HL-60/S4 treated with retinoic acid at 250 ng/mL for 4 days and 3 days (cell line): ENCODE results near the gene CHAF1A.

Experiments used
- in situ Hi-C: fragments of 300-500 bp; cut with MboI; formaldehyde crosslinking; loops from 2 replicates; pipeline ENCODE4 v1.7.0; 2022; ENCODE audit warnings: low sequenced_read_pairs

Gene CHAF1A

GRCh38 chr19:4482721-4483364, 80.4 kb downstream of the CHAF1A start:
- in situ Hi-C loops = no loop called here

DNA sequence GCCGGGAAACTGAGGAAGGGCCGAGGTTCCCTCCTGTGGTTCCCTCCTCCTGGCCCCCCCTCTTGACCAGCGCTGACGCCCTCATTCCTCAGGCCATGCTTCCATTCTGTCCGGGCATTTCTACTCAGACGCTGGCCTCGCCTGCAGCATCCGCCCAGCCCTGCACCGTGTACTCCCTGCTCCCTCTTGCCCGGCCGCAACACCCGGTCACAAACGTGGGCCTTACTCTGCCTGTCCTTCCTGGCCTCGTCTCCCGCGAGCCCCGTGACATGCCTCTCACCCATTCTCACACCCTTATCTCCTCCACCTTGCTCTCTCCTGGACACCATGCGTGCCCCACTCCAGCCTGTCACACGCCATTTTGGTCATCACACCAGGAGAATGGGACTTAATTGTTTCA, 80.9 kb downstream of the CHAF1A start:
- in situ Hi-C loops = no loop called here

DNA sequence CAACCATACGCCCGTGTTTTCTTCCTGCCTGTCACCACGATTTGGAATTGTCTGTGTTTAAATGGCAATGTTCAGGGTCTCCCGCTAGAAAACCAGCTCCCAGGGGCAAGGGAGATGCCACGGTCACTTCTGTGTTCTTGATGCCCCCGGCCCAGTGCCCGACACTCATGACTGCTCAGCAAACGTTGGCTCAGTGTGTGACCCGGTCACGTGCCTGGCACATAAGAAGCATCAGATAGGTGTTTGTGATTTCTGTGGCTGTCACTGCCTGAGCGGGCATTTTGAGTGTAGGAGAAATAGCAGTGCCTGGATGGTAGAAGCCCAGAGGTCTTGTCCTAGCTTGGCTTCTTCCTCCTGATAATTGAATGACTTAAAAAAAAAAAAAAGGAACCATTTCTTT, 85.1 kb downstream of the CHAF1A start:
- in situ Hi-C loops = no loop called here

DNA sequence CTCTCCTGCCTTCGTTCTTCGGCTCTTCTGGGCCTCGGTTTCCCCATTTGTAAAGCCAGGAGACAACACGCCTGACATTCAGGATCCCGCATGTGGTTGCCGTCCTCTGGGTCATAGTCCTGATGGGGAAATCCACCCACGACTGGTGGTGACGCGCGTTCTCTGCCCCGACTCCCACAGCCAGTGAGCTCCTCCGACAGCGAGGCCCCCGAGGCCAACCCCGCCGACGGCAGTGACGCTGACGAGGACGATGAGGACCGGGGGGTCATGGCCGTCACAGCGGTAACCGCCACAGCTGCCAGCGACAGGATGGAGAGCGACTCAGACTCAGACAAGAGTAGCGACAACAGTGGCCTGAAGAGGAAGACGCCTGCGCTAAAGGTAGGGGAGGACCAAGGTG, 86.1 kb downstream of the CHAF1A start:
- in situ Hi-C loops = no loop called here

- in situ Hi-C loops = no loop called here
Measured at GRCh38 chr19:4491446-4491845, 89.0 kb downstream of the CHAF1A start.

DNA sequence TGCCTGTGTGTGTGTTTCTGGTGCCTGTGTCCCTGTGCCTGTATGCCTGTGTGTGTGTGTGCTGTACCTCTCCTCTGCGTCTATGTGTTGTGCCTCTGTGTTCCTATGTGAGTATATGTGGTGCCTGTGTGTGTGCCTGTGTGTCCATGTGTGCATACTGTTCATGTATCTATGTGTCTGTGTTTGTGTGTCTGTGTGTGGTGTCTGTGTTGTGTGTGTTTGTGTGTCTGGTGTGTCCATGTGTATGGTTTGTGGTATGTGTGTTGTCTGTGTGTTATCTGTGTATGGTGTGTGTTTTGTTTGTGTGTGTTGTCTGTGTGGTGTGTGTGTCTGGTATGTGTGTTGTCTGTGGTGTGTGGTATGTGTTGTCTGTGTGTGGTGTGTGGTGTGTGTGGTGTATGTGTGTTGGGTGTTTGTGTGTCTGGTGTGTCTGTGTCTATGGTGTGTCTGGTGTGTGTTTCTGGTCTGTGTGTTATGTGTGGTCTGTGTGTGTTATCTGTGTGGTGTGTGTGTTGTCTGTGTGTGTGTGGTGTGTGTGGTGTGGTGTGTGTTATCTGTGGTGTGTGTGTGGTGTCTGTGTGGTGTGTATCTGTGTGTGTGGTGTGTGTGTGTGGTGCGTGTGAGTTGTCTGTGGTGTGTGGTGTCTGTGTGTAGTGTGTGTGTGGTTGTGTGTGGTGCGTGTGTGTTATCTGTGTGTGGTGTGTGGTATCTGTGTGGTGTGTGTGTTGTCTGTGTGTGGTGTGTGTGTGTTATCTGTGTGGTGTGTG, 90.1 kb downstream of the CHAF1A start:
- in situ Hi-C loops = no loop called here
